SK-N-SH (cell line): ENCODE data around the gene EHD2. TPM values are rescaled to one million over a fixed set of nuclear protein-coding genes. Genes with fewer than 3 reads are reported as not detected.

Experiments used
- CTCF ChIA-PET: fragments of 300-600, 350-600 bp; formaldehyde crosslinking; extraction: SDS; loops from one replicate; lab custom pipeline; 2021; lab: Yijun Ruan, JAX
- POLR2A ChIA-PET: fragments of 350-600 bp; sonication (Branson Sonifier 250); formaldehyde crosslinking; extraction: SDS; loops from one replicate; lab custom pipeline; 2020; ENCODE audit warnings: antibody characterized with exemption, inconsistent platforms; lab: Yijun Ruan, JAX
- DNase-seq: peaks from one replicate; pipeline ENCODE4 v3.0.0; 2012
- H2AFZ ChIP-seq: fragments of 200-600 bp; sonication (generic); 2 replicates; pipeline ENCODE4 v1.8.1; 2016; ENCODE audit warnings: antibody characterized with exemption, mild to moderate bottlenecking, low read depth
- H3F3A ChIP-seq: fragments of 200-600 bp; sonication (generic); replicated peaks from 2 replicates; pipeline ENCODE3; 2016; ENCODE audit warnings: antibody characterized with exemption, mild to moderate bottlenecking; ENCODE audit not compliant: insufficient read depth
- H3K27ac ChIP-seq, 2 experiments: fragments of 200-500 bp in 1 of 2; fragments of 200-600 bp in 1 of 2; sonication (Bioruptor generic) in 1 of 2; sonication (generic), shearing (Covaris generic) in 1 of 2; 2 replicates each; pipeline versions ENCODE4 v1.5.1 to v1.6.1; 2014 to 2016; ENCODE audit warnings: low read depth in 2 of 2, inconsistent platforms in 1 of 2, low read length in 1 of 2, mild to moderate bottlenecking in 1 of 2, mixed read lengths in 1 of 2
- H3K27me3 ChIP-seq: fragments of 200-600 bp; sonication (generic), shearing (Covaris generic); 2 replicates; pipeline ENCODE4 v1.6.1; 2016; ENCODE audit warnings: mixed run types; ENCODE audit not compliant: insufficient read depth
- H3K36me3 ChIP-seq, 2 experiments: fragments of 200-500 bp in 1 of 2; fragments of 200-600 bp in 1 of 2; sonication (Bioruptor generic) in 1 of 2; sonication (generic) in 1 of 2; replicated peaks in 1 of 2; 2 replicates each; pipeline versions ENCODE3 to v1.5.1; 2014 to 2016; ENCODE audit warnings: low read length in 1 of 2, mild to moderate bottlenecking in 1 of 2; ENCODE audit not compliant: insufficient read depth in 2 of 2, control insufficient read depth in 1 of 2
- H3K4me1 ChIP-seq, 2 experiments: fragments of 200-500 bp in 1 of 2; fragments of 200-600 bp in 1 of 2; sonication (Bioruptor generic) in 1 of 2; sonication (generic), shearing (Covaris generic) in 1 of 2; 2 replicates each; pipeline versions ENCODE4 v1.5.1 to v1.6.1; 2014 to 2016; ENCODE audit warnings: low read depth in 1 of 2, low read length in 1 of 2, mixed run types in 1 of 2; ENCODE audit not compliant: insufficient read depth in 2 of 2, control insufficient read depth in 1 of 2
- H3K4me2 ChIP-seq: fragments of 200-600 bp; sonication (generic), shearing (Covaris generic); 2 replicates; pipeline ENCODE4 v1.6.1; 2017; ENCODE audit warnings: mixed run types
- H3K4me3 ChIP-seq, 2 experiments: fragments of 200-500 bp in 1 of 2; fragments of 200-600 bp in 1 of 2; sonication (Bioruptor generic) in 1 of 2; sonication (generic), shearing (Covaris generic) in 1 of 2; 2 replicates each; pipeline versions ENCODE4 v1.5.1 to v1.8.1; 2014 to 2016; ENCODE audit warnings: low read depth in 2 of 2, inconsistent platforms in 1 of 2, low read length in 1 of 2, mild to moderate bottlenecking in 1 of 2, mixed read lengths in 1 of 2, moderate library complexity in 1 of 2
- H3K79me2 ChIP-seq: fragments of 200-600 bp; sonication (generic); 2 replicates; pipeline ENCODE4 v1.8.1; 2017; ENCODE audit warnings: mild to moderate bottlenecking; ENCODE audit not compliant: insufficient read depth
- H3K9ac ChIP-seq: fragments of 200-600 bp; sonication (generic); 2 replicates; pipeline ENCODE4 v1.6.1; 2017; ENCODE audit warnings: mixed run types
- H3K9me2 ChIP-seq: fragments of 200-600 bp; sonication (generic); 2 replicates; pipeline ENCODE4 v1.6.1; 2017; ENCODE audit warnings: mixed run types
- H3K9me3 ChIP-seq: fragments of 200-600 bp; sonication (generic); 2 replicates; pipeline ENCODE4 v1.6.1; 2017; ENCODE audit warnings: mixed run types, mild to moderate bottlenecking, moderate library complexity
- H4K20me1 ChIP-seq: fragments of 200-600 bp; sonication (generic); 2 replicates; pipeline ENCODE4 v1.6.1; 2017; ENCODE audit warnings: mild to moderate bottlenecking, mixed run types; ENCODE audit not compliant: insufficient read depth
- CHD2 ChIP-seq: fragments of 150-350 bp; IDR thresholded peaks from 2 replicates; pipeline ENCODE4 v1.6.1; 2018; ENCODE audit warnings: low read length; ENCODE audit not compliant: partially characterized antibody
- CTCF ChIP-seq: fragments of 200-600 bp; sonication (generic); IDR thresholded peaks from 2 replicates; pipeline ENCODE4 v1.6.1; 2017; ENCODE audit warnings: antibody characterized with exemption, mild to moderate bottlenecking, moderate library complexity
- EZH2phosphoT487 ChIP-seq: fragments of 200-600 bp; sonication (generic); IDR thresholded peaks from 2 replicates; pipeline ENCODE4 v1.6.1; 2017; ENCODE audit warnings: low read depth, mixed run types, mild to moderate bottlenecking, antibody characterized with exemption, moderate library complexity, borderline replicate concordance
- FOSL2 ChIP-seq: IDR thresholded peaks from 2 replicates; pipeline ENCODE4 v1.4.0; 2012; ENCODE audit warnings: low read depth, mild to moderate bottlenecking, moderate library complexity, borderline replicate concordance
- FOXM1 ChIP-seq: IDR thresholded peaks from 2 replicates; pipeline ENCODE4 v1.4.0; 2012; ENCODE audit warnings: low read depth, mild to moderate bottlenecking
- GABPA ChIP-seq: IDR thresholded peaks from 2 replicates; pipeline ENCODE4 v1.4.0; 2012; ENCODE audit warnings: low read depth, mild to moderate bottlenecking
- GATA2 ChIP-seq: sonication (generic); formaldehyde crosslinking; IDR thresholded peaks from 2 replicates; pipeline ENCODE4 v1.5.0; 2020; ENCODE audit warnings: mild to moderate bottlenecking, missing genetic modification reagents
- MEF2A ChIP-seq: IDR thresholded peaks from 2 replicates; pipeline ENCODE4 v1.4.0; 2012; ENCODE audit warnings: low read depth, borderline replicate concordance
- MXI1 ChIP-seq: IDR thresholded peaks from 2 replicates; pipeline ENCODE4 v1.6.1; 2012; ENCODE audit warnings: mild to moderate bottlenecking, low read depth, low read length, improper control_type of control experiment
- POLR2AphosphoS5 ChIP-seq: IDR thresholded peaks from 2 replicates; pipeline ENCODE4 v1.6.1; 2012; ENCODE audit warnings: low read depth, low read length
- RCOR1 ChIP-seq: fragments of 150-350 bp; IDR thresholded peaks from 2 replicates; pipeline ENCODE4 v1.6.1; 2017; ENCODE audit warnings: antibody characterized with exemption, low read length
- RFX5 ChIP-seq: IDR thresholded peaks from 2 replicates; pipeline ENCODE4 v1.6.1; 2012; ENCODE audit warnings: mild to moderate bottlenecking, improper control_type of control experiment, low read length
- RXRA ChIP-seq: IDR thresholded peaks from 2 replicates; pipeline ENCODE4 v1.4.0; 2012; ENCODE audit warnings: low read depth, mild to moderate bottlenecking, borderline replicate concordance
- SMC3 ChIP-seq: IDR thresholded peaks from 2 replicates; pipeline ENCODE4 v1.6.1; 2012; ENCODE audit warnings: low read depth, low read length, improper control_type of control experiment
- TAF1 ChIP-seq: IDR thresholded peaks from 2 replicates; pipeline ENCODE4 v1.6.1; 2012; ENCODE audit warnings: low read depth, mild to moderate bottlenecking, low read length, moderate library complexity, borderline replicate concordance
- TCF12 ChIP-seq: IDR thresholded peaks from 2 replicates; pipeline ENCODE4 v1.4.0; 2012
- TEAD4 ChIP-seq: IDR thresholded peaks from 2 replicates; pipeline ENCODE4 v1.4.0; 2012; ENCODE audit warnings: mild to moderate bottlenecking, borderline replicate concordance; ENCODE audit not compliant: insufficient read depth
- USF1 ChIP-seq: IDR thresholded peaks from 2 replicates; pipeline ENCODE4 v1.4.0; 2012; ENCODE audit warnings: low read depth, borderline replicate concordance
- YY1 ChIP-seq: IDR thresholded peaks from 2 replicates; pipeline ENCODE4 v1.4.0; 2012; ENCODE audit warnings: low read depth, mild to moderate bottlenecking
- WGBS: methylation state at CpG from one replicate; pipeline ENCODE4 v1.1.6; 2017; ENCODE audit warnings: low lambda C conversion rate; 5-methylcytosine and 5-hydroxymethylcytosine counted together
- polyA plus RNA-seq, 3 experiments: library from polyadenylated mRNA; depleted of rRNA; stranded (reverse); fragments of >200 nt; gene quantifications; 2 replicates each; pipeline ENCODE4 v1.2.3, GENCODE V29; 2012
- TF ChIP-seq, protein P1 (sequence below): IDR thresholded peaks from 2 replicates; pipeline ENCODE4; 2012
- TF ChIP-seq, protein P2 (sequence below): IDR thresholded peaks from 2 replicates; pipeline ENCODE4 v1.4.0; 2012; ENCODE audit warnings: low read depth, borderline replicate concordance

Gene EHD2
- polyA plus RNA-seq, 1 of the 3 experiments (the other 2 are of a cell fraction): 55.5 TPM

DNA sequence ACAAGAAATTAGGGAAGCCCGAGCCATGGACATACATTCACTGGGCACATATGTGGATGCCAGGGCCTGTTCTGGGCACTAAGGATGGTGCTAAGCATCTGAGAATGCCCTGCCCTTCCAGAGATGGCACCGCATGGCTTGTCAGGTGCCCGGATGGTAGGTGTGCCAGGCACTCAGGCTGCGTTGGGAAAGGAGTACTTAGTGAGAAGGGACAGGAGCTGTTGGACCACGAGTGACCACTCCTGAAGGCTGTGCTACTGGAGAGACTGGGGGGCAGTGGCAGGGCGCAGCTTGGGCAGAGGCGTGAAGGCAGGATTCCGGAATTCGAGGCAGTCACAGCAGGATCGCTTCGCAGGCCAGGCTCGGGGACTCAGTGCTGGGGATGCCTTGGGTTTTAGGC is 38.0 kb upstream of the EHD2 start:
- Histone ChIP-seq H3K27ac (no peak overlapping the region), H3K4me2 (no peak overlapping the region), H3K79me2 (peaks cover 7% of the 10 kb centered on the region; the same call in 1 of the 2 replicates), H3F3A (peaks cover 3% of the 10 kb centered on the region), H3K4me3 (no peak overlapping the region), H3K9ac (no peak overlapping the region), H3K4me1 (no peaks in the 10 kb centered on the region), H3K9me3 (no peaks in the 10 kb centered on the region), H4K20me1 (peaks cover 10% of the 10 kb centered on the region; the same call in 1 of the 2 replicates), H3K9me2 (no peaks in the 10 kb centered on the region), H3K27me3 (no peaks in the 10 kb centered on the region), H3K36me3 (peaks cover 11 to 15% of the 10 kb centered on the region in 2 experiments), H2AFZ (no peak overlapping the region)
- no peak for TF ChIP-seq EZH2phosphoT487
- TF ChIP-seq FOXM1: no peak
- TF ChIP-seq RFX5: no peak
- no peak for TF ChIP-seq CHD2
- TF ChIP-seq CTCF: no peak
- no peak for TF ChIP-seq TEAD4
- TF ChIP-seq RCOR1: no peak
- TF ChIP-seq YY1: no peak
- no peak for TF ChIP-seq SMC3
- TF ChIP-seq TCF12: no peak
- no peak for TF ChIP-seq POLR2AphosphoS5
- TF ChIP-seq FOSL2: no peak
- POLR2A ChIA-PET: no interaction called here
- CTCF ChIA-PET: interaction anchor here (1.0 kb wide), 1 partner anchor 23 kb away, joined by 4 read pairs; no protein-coding TSS in a partner anchor
- no peak for DNase-seq
- 92% methylated on average over 12 of the region's 12 CpGs for WGBS

GRCh38 chr19:47675859-47676258 is 37.4 kb upstream of the EHD2 start:
- no peaks in the 10 kb centered on the region for H3K4me1 ChIP-seq
- peaks cover 6% of the 10 kb centered on the region; the same call in 1 of the 2 replicates for H4K20me1 ChIP-seq
- H3K27me3 ChIP-seq: no peaks in the 10 kb centered on the region
- peaks cover 10 to 16% of the 10 kb centered on the region in 2 experiments for H3K36me3 ChIP-seq
- ChIA-PET CTCF (interaction anchor here (1.2 to 1.3 kb wide), 2 partner anchors 15 to 22 kb away, joined by 3 to 4 read pairs; no protein-coding TSS in a partner anchor), POLR2A (no interaction called here)
- H3K27ac ChIP-seq: no peak overlapping the region
- no peak overlapping the region for H2AFZ ChIP-seq
- H3K9me2 ChIP-seq: no peaks in the 10 kb centered on the region
- WGBS: no CpG with 5 or more reads among the region's 8 CpGs
- no peak overlapping the region for H3K9ac ChIP-seq
- peaks cover 1% of the 10 kb centered on the region; the same call in 1 of the 2 replicates for H3K79me2 ChIP-seq
- no peaks in the 10 kb centered on the region for H3K9me3 ChIP-seq
- no peak overlapping the region for H3K4me2 ChIP-seq
- H3K4me3 ChIP-seq: no peak overlapping the region
- H3F3A ChIP-seq: peaks cover 3% of the 10 kb centered on the region
- DNase-seq: no peak
- no peak for TF ChIP-seq CTCF
- TF ChIP-seq, protein P1, sequence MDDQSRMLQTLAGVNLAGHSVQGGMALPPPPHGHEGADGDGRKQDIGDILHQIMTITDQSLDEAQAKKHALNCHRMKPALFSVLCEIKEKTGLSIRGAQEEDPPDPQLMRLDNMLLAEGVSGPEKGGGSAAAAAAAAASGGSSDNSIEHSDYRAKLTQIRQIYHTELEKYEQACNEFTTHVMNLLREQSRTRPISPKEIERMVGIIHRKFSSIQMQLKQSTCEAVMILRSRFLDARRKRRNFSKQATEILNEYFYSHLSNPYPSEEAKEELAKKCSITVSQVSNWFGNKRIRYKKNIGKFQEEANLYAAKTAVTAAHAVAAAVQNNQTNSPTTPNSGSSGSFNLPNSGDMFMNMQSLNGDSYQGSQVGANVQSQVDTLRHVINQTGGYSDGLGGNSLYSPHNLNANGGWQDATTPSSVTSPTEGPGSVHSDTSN: no peak
- no peak for TF ChIP-seq GABPA
- TF ChIP-seq, protein P2, sequence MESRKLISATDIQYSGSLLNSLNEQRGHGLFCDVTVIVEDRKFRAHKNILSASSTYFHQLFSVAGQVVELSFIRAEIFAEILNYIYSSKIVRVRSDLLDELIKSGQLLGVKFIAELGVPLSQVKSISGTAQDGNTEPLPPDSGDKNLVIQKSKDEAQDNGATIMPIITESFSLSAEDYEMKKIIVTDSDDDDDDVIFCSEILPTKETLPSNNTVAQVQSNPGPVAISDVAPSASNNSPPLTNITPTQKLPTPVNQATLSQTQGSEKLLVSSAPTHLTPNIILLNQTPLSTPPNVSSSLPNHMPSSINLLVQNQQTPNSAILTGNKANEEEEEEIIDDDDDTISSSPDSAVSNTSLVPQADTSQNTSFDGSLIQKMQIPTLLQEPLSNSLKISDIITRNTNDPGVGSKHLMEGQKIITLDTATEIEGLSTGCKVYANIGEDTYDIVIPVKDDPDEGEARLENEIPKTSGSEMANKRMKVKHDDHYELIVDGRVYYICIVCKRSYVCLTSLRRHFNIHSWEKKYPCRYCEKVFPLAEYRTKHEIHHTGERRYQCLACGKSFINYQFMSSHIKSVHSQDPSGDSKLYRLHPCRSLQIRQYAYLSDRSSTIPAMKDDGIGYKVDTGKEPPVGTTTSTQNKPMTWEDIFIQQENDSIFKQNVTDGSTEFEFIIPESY: no peak
- TF ChIP-seq TAF1: no peak
- TF ChIP-seq MXI1: no peak
- no peak for TF ChIP-seq TCF12
- no peak for TF ChIP-seq RXRA
- TF ChIP-seq MEF2A: no peak
- TF ChIP-seq USF1: no peak
- TF ChIP-seq GATA2: no peak
